A549 treated with AZD2906 at 1 μM for 4 hours (cell line): ENCODE results near the gene PLA2G3. TPM values are rescaled to one million over a fixed set of nuclear protein-coding genes. Genes with fewer than 3 reads are reported as not detected.

Experiments
- total RNA-seq: library from RNA; stranded (reverse); fragments of 200-300 nt; extraction: Qiagen RNA extraction; gene quantifications from 5 replicates; pipeline ENCODE4 v1.2.3, GENCODE V29; 2022

The PLA2G3 gene, protein sequence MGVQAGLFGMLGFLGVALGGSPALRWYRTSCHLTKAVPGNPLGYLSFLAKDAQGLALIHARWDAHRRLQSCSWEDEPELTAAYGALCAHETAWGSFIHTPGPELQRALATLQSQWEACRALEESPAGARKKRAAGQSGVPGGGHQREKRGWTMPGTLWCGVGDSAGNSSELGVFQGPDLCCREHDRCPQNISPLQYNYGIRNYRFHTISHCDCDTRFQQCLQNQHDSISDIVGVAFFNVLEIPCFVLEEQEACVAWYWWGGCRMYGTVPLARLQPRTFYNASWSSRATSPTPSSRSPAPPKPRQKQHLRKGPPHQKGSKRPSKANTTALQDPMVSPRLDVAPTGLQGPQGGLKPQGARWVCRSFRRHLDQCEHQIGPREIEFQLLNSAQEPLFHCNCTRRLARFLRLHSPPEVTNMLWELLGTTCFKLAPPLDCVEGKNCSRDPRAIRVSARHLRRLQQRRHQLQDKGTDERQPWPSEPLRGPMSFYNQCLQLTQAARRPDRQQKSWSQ
- total RNA-seq, result not detected in 5 replicates

DNA sequence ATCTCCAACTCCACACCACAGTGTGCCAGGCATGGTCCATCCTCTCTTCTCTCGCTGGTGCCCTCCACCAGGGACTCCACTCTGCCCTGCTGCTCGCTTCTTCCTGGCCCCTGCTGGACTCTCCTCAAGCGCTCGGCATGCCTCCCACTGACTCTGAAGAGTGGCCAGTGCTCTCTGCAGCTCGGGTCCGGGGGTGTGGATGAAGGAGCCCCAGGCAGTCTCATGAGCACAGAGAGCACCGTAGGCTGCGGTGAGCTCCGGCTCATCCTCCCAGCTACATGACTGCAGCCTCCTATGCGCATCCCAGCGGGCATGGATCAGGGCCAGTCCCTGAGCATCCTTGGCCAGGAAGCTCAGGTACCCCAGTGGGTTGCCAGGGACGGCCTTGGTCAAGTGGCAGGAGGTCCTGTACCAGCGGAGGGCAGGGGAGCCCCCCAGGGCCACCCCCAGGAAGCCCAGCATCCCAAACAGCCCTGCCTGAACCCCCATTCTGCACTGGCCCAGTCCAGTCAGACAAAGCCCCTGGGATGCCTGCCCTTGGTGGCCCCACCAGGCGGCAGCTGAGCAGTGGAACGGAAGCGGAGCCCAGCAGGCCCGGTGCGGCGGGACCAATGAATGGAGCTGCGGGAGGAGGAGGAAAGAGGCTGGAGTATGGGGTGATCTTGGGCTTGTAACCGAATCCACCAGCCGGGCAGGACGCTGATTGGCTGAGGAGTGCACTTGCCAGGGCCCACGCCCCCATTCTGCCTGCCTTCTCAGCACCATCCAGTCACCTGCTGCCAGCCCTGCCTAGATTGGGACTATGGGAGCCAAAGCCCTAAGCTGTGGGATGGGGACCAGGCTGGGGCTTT is at the start of gene PLA2G3:
PLA2G3 (minus strand) TSS at position 643 of the 851 bp plus-strand sequence; CDS start at position 489, 154 bp downstream.

GRCh38 chr22:31122532-31123291 is 17.6 kb downstream of the PLA2G3 start, which contains the start of gene INPP5J:
INPP5J (plus strand) TSS chr22:31122966; CDS start chr22:31123015, 49 bp downstream.

GRCh38 chr22:31107178-31107893 is 33.0 kb downstream of the PLA2G3 start, which contains the start of gene SELENOM:
SELENOM (minus strand) TSS chr22:31107568; CDS start chr22:31107505, 63 bp downstream.

Other genes starting within 250 kb of the PLA2G3 start
- gene MORC2, start 171.7 kb downstream of the PLA2G3 start, total RNA-seq, result 11.4 to 14.2 TPM (median 12.5 TPM) in 5 replicates
- gene TUG1, start 171.2 kb downstream of the PLA2G3 start, total RNA-seq, result 20.5 to 29.2 TPM (median 24.5 TPM) in 5 replicates
- gene SMTN, start 59.2 kb downstream of the PLA2G3 start, total RNA-seq, result 23.0 to 25.6 TPM (median 25.0 TPM) in 5 replicates
- 51.2 to 75.7 TPM (median 67.0 TPM) in 5 replicates for gene SELENOM, start 32.9 kb downstream of the PLA2G3 start, total RNA-seq
- gene INPP5J, start 17.5 kb downstream of the PLA2G3 start, total RNA-seq, result 0.45 to 0.60 TPM (median 0.48 TPM) in 5 replicates
- gene RNF185, start 19.7 kb upstream of the PLA2G3 start, total RNA-seq, result 22.2 to 25.5 TPM (median 24.1 TPM) in 5 replicates
- gene LIMK2, start 71.8 kb upstream of the PLA2G3 start, total RNA-seq, result 6.5 to 7.6 TPM (median 7.1 TPM) in 5 replicates
- 0.58 to 0.84 TPM (median 0.60 TPM) in 5 replicates for gene PIK3IP1, start 152.0 kb upstream of the PLA2G3 start, total RNA-seq
- 18.5 to 21.9 TPM (median 21.2 TPM) in 5 replicates for gene PATZ1, start 205.8 kb upstream of the PLA2G3 start, total RNA-seq